ENCODE measurements around the gene PTGER3. TPM values are rescaled to one million over a fixed set of nuclear protein-coding genes. Genes with fewer than 3 reads are reported as not detected.

The PTGER3 gene
- polyA plus RNA-seq, 4 donors = 2.0 to 2.4 TPM; not detected in 2

- no peak overlapping the region for H3K4me3 ChIP-seq (ENCODE audit: low read depth in 1 of 3, low read length in 3 of 3)
- no peak for FAIRE-seq
- no peaks in the 10 kb centered on the region for H3K9me3 ChIP-seq (ENCODE audit: control insufficient read depth in 2 of 2, insufficient read depth in 1 of 2, low read depth in 1 of 2, low read length in 1 of 2)
- no peaks in the 10 kb centered on the region for H3K27me3 ChIP-seq (ENCODE audit: control insufficient read depth in 3 of 3, insufficient read depth in 3 of 3, low read length in 3 of 3)
- H3K4me1 ChIP-seq (ENCODE audit: control insufficient read depth in 3 of 3, insufficient read depth in 2 of 3, low read depth in 1 of 3, low read length in 2 of 3) = no peaks in the 10 kb centered on the region
- no peaks in the 10 kb centered on the region for H3K36me3 ChIP-seq (ENCODE audit: control insufficient read depth in 3 of 3, insufficient read depth in 2 of 3, low read depth in 1 of 3, low read length in 3 of 3)
- 74 to 85% (median 75%) methylated on average over 4 of the region's 4 CpGs for WGBS, 3 donors
- DNase-seq = no peak
- H3K27ac ChIP-seq (ENCODE audit: low read depth in 1 of 3, low read length in 2 of 3) = no peak overlapping the region
Observed at GRCh38 chr1:70977041-70977440, 70.6 kb downstream of the PTGER3 start.

- no peak for FAIRE-seq
- Histone ChIP-seq H3K36me3 (ENCODE audit: control insufficient read depth in 3 of 3, insufficient read depth in 2 of 3, low read depth in 1 of 3, low read length in 3 of 3) (no peaks in the 10 kb centered on the region), H3K27me3 (ENCODE audit: control insufficient read depth in 3 of 3, insufficient read depth in 3 of 3, low read length in 3 of 3) (no peaks in the 10 kb centered on the region), H3K4me3 (ENCODE audit: low read depth in 1 of 3, low read length in 3 of 3) (no peak overlapping the region), H3K4me1 (ENCODE audit: control insufficient read depth in 3 of 3, insufficient read depth in 2 of 3, low read depth in 1 of 3, low read length in 2 of 3) (no peaks in the 10 kb centered on the region), H3K27ac (ENCODE audit: low read depth in 1 of 3, low read length in 2 of 3) (no peak overlapping the region), H3K9me3 (ENCODE audit: control insufficient read depth in 2 of 2, insufficient read depth in 1 of 2, low read depth in 1 of 2, low read length in 1 of 2) (no peaks in the 10 kb centered on the region)
- WGBS, 3 donors = 75 to 90% (median 80%) methylated on average over 3 of the region's 3 CpGs
- DNase-seq = no peak
Observed at GRCh38 chr1:70973754-70974153, 73.9 kb downstream of the PTGER3 start.

- WGBS, 3 donors = 81 to 94% (median 84%) methylated on average over 4 of the region's 4 CpGs
Observed at GRCh38 chr1:70970407-70970806, 77.2 kb downstream of the PTGER3 start.

GRCh38 chr1:70966018-70966638 lies 81.5 kb downstream of the PTGER3 start:
- WGBS, 3 donors = 14 to 46% (median 25%) methylated on average over 2 of the region's 2 CpGs
- H3K27me3 ChIP-seq (ENCODE audit: control insufficient read depth in 3 of 3, insufficient read depth in 3 of 3, low read length in 3 of 3) = no peaks in the 10 kb centered on the region
- no peak for FAIRE-seq
- no peak overlapping the region for H3K4me3 ChIP-seq (ENCODE audit: low read depth in 1 of 3, low read length in 3 of 3)
- no peaks in the 10 kb centered on the region for H3K36me3 ChIP-seq (ENCODE audit: control insufficient read depth in 3 of 3, insufficient read depth in 2 of 3, low read depth in 1 of 3, low read length in 3 of 3)
- no peaks in the 10 kb centered on the region for H3K4me1 ChIP-seq (ENCODE audit: control insufficient read depth in 3 of 3, insufficient read depth in 2 of 3, low read depth in 1 of 3, low read length in 2 of 3)
- H3K9me3 ChIP-seq (ENCODE audit: control insufficient read depth in 2 of 2, insufficient read depth in 1 of 2, low read depth in 1 of 2, low read length in 1 of 2) = no peaks in the 10 kb centered on the region
- H3K27ac ChIP-seq (ENCODE audit: low read depth in 1 of 3, low read length in 2 of 3) = no peak overlapping the region
- DNase-seq = peak; percentile 1 to 2

More at GRCh38 chr1:70970407-70970806, 77.2 kb downstream of the PTGER3 start:
- no peak overlapping the region for H3K27ac ChIP-seq (ENCODE audit: low read depth in 1 of 3, low read length in 2 of 3)
- no peaks in the 10 kb centered on the region for H3K9me3 ChIP-seq (ENCODE audit: control insufficient read depth in 2 of 2, insufficient read depth in 1 of 2, low read depth in 1 of 2, low read length in 1 of 2)
- no peaks in the 10 kb centered on the region for H3K27me3 ChIP-seq (ENCODE audit: control insufficient read depth in 3 of 3, insufficient read depth in 3 of 3, low read length in 3 of 3)
- DNase-seq = no peak
- no peaks in the 10 kb centered on the region for H3K36me3 ChIP-seq (ENCODE audit: control insufficient read depth in 3 of 3, insufficient read depth in 2 of 3, low read depth in 1 of 3, low read length in 3 of 3)
- FAIRE-seq = no peak
- H3K4me3 ChIP-seq (ENCODE audit: low read depth in 1 of 3, low read length in 3 of 3) = no peak overlapping the region
- no peaks in the 10 kb centered on the region for H3K4me1 ChIP-seq (ENCODE audit: control insufficient read depth in 3 of 3, insufficient read depth in 2 of 3, low read depth in 1 of 3, low read length in 2 of 3)

GRCh38 chr1:70963374-70963773 lies 84.2 kb downstream of the PTGER3 start:
- DNase-seq (no peak), FAIRE-seq (no peak)
- WGBS, 3 donors = 72 to 81% (median 80%) methylated on average over 6 of the region's 6 CpGs

GRCh38 chr1:70961374-70961975 lies 86.1 kb downstream of the PTGER3 start:
- FAIRE-seq = no peak
- WGBS, 3 donors = 57 to 72% (median 57%) methylated on average over 1 of the region's 1 CpG
- no peaks in the 10 kb centered on the region for H3K4me1 ChIP-seq (ENCODE audit: control insufficient read depth in 3 of 3, insufficient read depth in 2 of 3, low read depth in 1 of 3, low read length in 2 of 3)
- no peak overlapping the region for H3K4me3 ChIP-seq (ENCODE audit: low read depth in 1 of 3, low read length in 3 of 3)
- no peaks in the 10 kb centered on the region for H3K36me3 ChIP-seq (ENCODE audit: control insufficient read depth in 3 of 3, insufficient read depth in 2 of 3, low read depth in 1 of 3, low read length in 3 of 3)
- no peak for DNase-seq
- no peak overlapping the region for H3K27ac ChIP-seq (ENCODE audit: low read depth in 1 of 3, low read length in 2 of 3)
- H3K27me3 ChIP-seq (ENCODE audit: control insufficient read depth in 3 of 3, insufficient read depth in 3 of 3, low read length in 3 of 3) = no peaks in the 10 kb centered on the region
- H3K9me3 ChIP-seq (ENCODE audit: control insufficient read depth in 2 of 2, insufficient read depth in 1 of 2, low read depth in 1 of 2, low read length in 1 of 2) = no peaks in the 10 kb centered on the region

More at GRCh38 chr1:70963374-70963773, 84.2 kb downstream of the PTGER3 start:
- no peaks in the 10 kb centered on the region for H3K27me3 ChIP-seq (ENCODE audit: control insufficient read depth in 3 of 3, insufficient read depth in 3 of 3, low read length in 3 of 3)
- no peaks in the 10 kb centered on the region for H3K4me1 ChIP-seq (ENCODE audit: control insufficient read depth in 3 of 3, insufficient read depth in 2 of 3, low read depth in 1 of 3, low read length in 2 of 3)
- H3K27ac ChIP-seq (ENCODE audit: low read depth in 1 of 3, low read length in 2 of 3) = no peak overlapping the region
- no peaks in the 10 kb centered on the region for H3K9me3 ChIP-seq (ENCODE audit: control insufficient read depth in 2 of 2, insufficient read depth in 1 of 2, low read depth in 1 of 2, low read length in 1 of 2)
- no peak overlapping the region for H3K4me3 ChIP-seq (ENCODE audit: low read depth in 1 of 3, low read length in 3 of 3)
- no peaks in the 10 kb centered on the region for H3K36me3 ChIP-seq (ENCODE audit: control insufficient read depth in 3 of 3, insufficient read depth in 2 of 3, low read depth in 1 of 3, low read length in 3 of 3)

GRCh38 chr1:70948396-70949017 lies 99.1 kb downstream of the PTGER3 start:
- H3K27ac ChIP-seq (ENCODE audit: low read depth in 1 of 3, low read length in 2 of 3) = no peak overlapping the region

GRCh38 chr1:70947835-70948234 lies 99.8 kb downstream of the PTGER3 start:
- no peaks in the 10 kb centered on the region for H3K4me1 ChIP-seq (ENCODE audit: control insufficient read depth in 3 of 3, insufficient read depth in 2 of 3, low read depth in 1 of 3, low read length in 2 of 3)
- WGBS, 3 donors = 61 to 70% (median 68%) methylated on average over 2 of the region's 2 CpGs
- DNase-seq (no peak), FAIRE-seq (no peak)
- no peak overlapping the region for H3K4me3 ChIP-seq (ENCODE audit: low read depth in 1 of 3, low read length in 3 of 3)
- H3K36me3 ChIP-seq (ENCODE audit: control insufficient read depth in 3 of 3, insufficient read depth in 2 of 3, low read depth in 1 of 3, low read length in 3 of 3) = no peaks in the 10 kb centered on the region
- no peaks in the 10 kb centered on the region for H3K9me3 ChIP-seq (ENCODE audit: control insufficient read depth in 2 of 2, insufficient read depth in 1 of 2, low read depth in 1 of 2, low read length in 1 of 2)
- no peaks in the 10 kb centered on the region for H3K27me3 ChIP-seq (ENCODE audit: control insufficient read depth in 3 of 3, insufficient read depth in 3 of 3, low read length in 3 of 3)
- H3K27ac ChIP-seq (ENCODE audit: low read depth in 1 of 3, low read length in 2 of 3) = no peak overlapping the region

More at GRCh38 chr1:70948396-70949017, 99.1 kb downstream of the PTGER3 start:
- DNase-seq = no peak
- Histone ChIP-seq H3K36me3 (ENCODE audit: control insufficient read depth in 3 of 3, insufficient read depth in 2 of 3, low read depth in 1 of 3, low read length in 3 of 3) (no peaks in the 10 kb centered on the region), H3K4me1 (ENCODE audit: control insufficient read depth in 3 of 3, insufficient read depth in 2 of 3, low read depth in 1 of 3, low read length in 2 of 3) (no peaks in the 10 kb centered on the region), H3K9me3 (ENCODE audit: control insufficient read depth in 2 of 2, insufficient read depth in 1 of 2, low read depth in 1 of 2, low read length in 1 of 2) (no peaks in the 10 kb centered on the region), H3K27me3 (ENCODE audit: control insufficient read depth in 3 of 3, insufficient read depth in 3 of 3, low read length in 3 of 3) (no peaks in the 10 kb centered on the region), H3K4me3 (ENCODE audit: low read depth in 1 of 3, low read length in 3 of 3) (no peak overlapping the region)
- FAIRE-seq = no peak
- WGBS, 3 donors = 75 to 80% (median 76%) methylated on average over 5 of the region's 5 CpGs

Data from small intestine (tissue), 7 donors.